Testis (tissue), 3 donors: ENCODE data around the gene DNASE1L3. TPM values are rescaled to one million over a fixed set of nuclear protein-coding genes. Genes with fewer than 3 reads are reported as not detected.

Source experiments
- DNase-seq: peaks from one replicate; pipeline ENCODE4 v3.0.0-alpha.2; 2019
- H3K27ac ChIP-seq, 2 donors: fragments of 200-600 bp; sonication (generic); one replicate each; pipeline ENCODE4 v1.5.1; 2019
- H3K27me3 ChIP-seq: fragments of 200-600 bp; sonication (generic); one replicate; pipeline ENCODE4 v1.5.1; 2019
- H3K36me3 ChIP-seq: fragments of 200-600 bp; sonication (generic); one replicate; pipeline ENCODE4 v1.5.1; 2017; ENCODE audit warnings: low read depth; ENCODE audit errors: missing control alignments
- H3K4me1 ChIP-seq: fragments of 200-600 bp; sonication (generic); one replicate; pipeline ENCODE4 v1.5.1; 2019
- H3K4me3 ChIP-seq, 2 donors: fragments of 200-600 bp; sonication (generic); one replicate each; pipeline ENCODE4 v1.5.1; 2017 to 2019
- H3K9me3 ChIP-seq: fragments of 200-600 bp; sonication (generic); one replicate; pipeline ENCODE4 v1.5.1; 2017
- CTCF ChIP-seq, 3 experiments: fragments of 450-650 bp in 2 of 3; fragments of 200-600 bp in 1 of 3; sonication (generic) in 1 of 3; IDR thresholded peaks; one replicate each; pipeline ENCODE4 v1.5.1; 2016 to 2019; ENCODE audit warnings: antibody characterized with exemption in 3 of 3, mild to moderate bottlenecking in 2 of 3, moderate library complexity in 1 of 3
- POLR2A ChIP-seq: fragments of 450-650 bp; IDR thresholded peaks from one replicate; pipeline ENCODE4 v1.6.1; 2017; ENCODE audit warnings: antibody characterized with exemption, mild to moderate bottlenecking, moderate library complexity
- WGBS, 2 donors: methylation state at CpG; one replicate each; pipeline ENCODE4 v1.1.5; 2018; 5-methylcytosine and 5-hydroxymethylcytosine counted together
- intact Hi-C: fragments of 100-400 bp; cut with DNase I; formaldehyde crosslinking; loops from one replicate; pipeline ENCODE4 v1.15.1; 2023; ENCODE audit warnings: low total_unique reads
- polyA plus RNA-seq: library from polyadenylated mRNA; stranded (reverse); fragments of 350-450 nt; fragmentation: Illumina TruSeq; extraction: RNeasy Lipid Tissue Mini Kit (QIAGEN cat#74804); gene quantifications from one replicate; pipeline ENCODE4 v1.2.3, GENCODE V29; 2014; ENCODE audit warnings: low read depth, low replicate concordance; ENCODE audit not compliant: insufficient read depth
- total RNA-seq, 2 donors: library from RNA; depleted of rRNA; stranded (reverse); fragments of >200 nt; gene quantifications; one replicate each; pipeline ENCODE4 v1.2.3, GENCODE V29; 2016

DNASE1L3 gene
- total and polyA plus RNA-seq, 3 donors from 2014 or later: 1.2 to 8.2 (median 3.8) TPM

- H3K4me3 ChIP-seq: no peak overlapping the region
- DNase-seq: no peak
- peaks cover under 1% of the 10 kb centered on the region for H3K4me1 ChIP-seq
- no peaks in the 10 kb centered on the region for H3K9me3 ChIP-seq
- no peak overlapping the region for H3K27ac ChIP-seq
- TF ChIP-seq POLR2A (no peak), CTCF (IDR thresholded peaks at IDR 0.05) (no peak)
- no peaks in the 10 kb centered on the region for H3K27me3 ChIP-seq
- intact Hi-C loops: loop anchor here (5.0 kb wide), 1 partner anchor 117 kb away; no protein-coding TSS in a partner anchor
- no peaks in the 10 kb centered on the region for H3K36me3 ChIP-seq
- 90 to 93% methylated on average over 7 of the region's 7 CpGs for WGBS, 2 donors
These were observed 25.8 kb downstream of the DNASE1L3 start for GRCh38 chr3:58184982-58185360.

- WGBS, 2 donors: 95 to 96% methylated on average over 10 to 11 of the region's 11 CpGs
- Histone ChIP-seq H3K27me3 (no peaks in the 10 kb centered on the region), H3K36me3 (no peaks in the 10 kb centered on the region), H3K9me3 (no peaks in the 10 kb centered on the region), H3K27ac (no peak overlapping the region), H3K4me1 (peaks cover 5% of the 10 kb centered on the region), H3K4me3 (no peak overlapping the region)
- TF ChIP-seq CTCF (IDR thresholded peaks at IDR 0.05) (no peak), POLR2A (no peak)
- intact Hi-C loops: loop anchor here (5.0 kb wide), 1 partner anchor 118 kb away; no protein-coding TSS in a partner anchor
- DNase-seq: no peak
These were observed 26.3 kb downstream of the DNASE1L3 start for GRCh38 chr3:58184309-58184981.

- Histone ChIP-seq H3K36me3 (no peaks in the 10 kb centered on the region), H3K27me3 (no peaks in the 10 kb centered on the region), H3K9me3 (no peaks in the 10 kb centered on the region), H3K4me1 (peaks cover 5% of the 10 kb centered on the region), H3K27ac (no peak overlapping the region), H3K4me3 (no peak overlapping the region)
- intact Hi-C loops: loop anchor here (5.0 kb wide), 1 partner anchor 118 kb away; no protein-coding TSS in a partner anchor
- WGBS, 2 donors: 90 to 93% methylated on average over 2 to 12 of the region's 12 CpGs
- DNase-seq: no peak
- no peak for TF ChIP-seq POLR2A
These were observed 26.9 kb downstream of the DNASE1L3 start for GRCh38 chr3:58183891-58184290.

- no peaks in the 10 kb centered on the region for H3K9me3 ChIP-seq
- H3K4me3 ChIP-seq: no peak overlapping the region
- H3K27me3 ChIP-seq: no peaks in the 10 kb centered on the region
- no peaks in the 10 kb centered on the region for H3K36me3 ChIP-seq
- no peak for DNase-seq
- TF ChIP-seq CTCF (IDR thresholded peaks at IDR 0.05): no peak
- no peak for TF ChIP-seq POLR2A
- H3K4me1 ChIP-seq: peaks cover 5% of the 10 kb centered on the region
- H3K27ac ChIP-seq: no peak overlapping the region
- WGBS, 2 donors: 96 to 100% methylated on average over 1 of the region's 1 CpG
- intact Hi-C loops: loop anchor here (5.0 kb wide), 1 partner anchor 119 kb away; no protein-coding TSS in a partner anchor
These were observed 27.6 kb downstream of the DNASE1L3 start for GRCh38 chr3:58183221-58183620.

GRCh38 chr3:58180940-58181587, 29.7 kb downstream of the DNASE1L3 start:
- intact Hi-C loops: loop anchor here (5.0 kb wide), 1 partner anchor 121 kb away; no protein-coding TSS in a partner anchor
- peaks cover 12% of the 10 kb centered on the region for H3K4me1 ChIP-seq
- no peaks in the 10 kb centered on the region for H3K9me3 ChIP-seq
- no peaks in the 10 kb centered on the region for H3K36me3 ChIP-seq
- TF ChIP-seq CTCF (IDR thresholded peaks at IDR 0.05) (no peak), POLR2A (no peak)
- no peak for DNase-seq
- H3K27ac ChIP-seq: no peak overlapping the region
- H3K4me3 ChIP-seq: no peak overlapping the region
- no peaks in the 10 kb centered on the region for H3K27me3 ChIP-seq
- 95 to 100% methylated on average over 1 of the region's 1 CpG for WGBS, 2 donors
